GM19099 (cell line): ENCODE results near the gene SLC25A4.

ENCODE experiments used
- POLR2A ChIP-seq: IDR thresholded peaks from 3 replicates; pipeline ENCODE4 v1.6.1; 2011; ENCODE audit warnings: low read depth; ENCODE audit not compliant: insufficient read length; ENCODE audit errors: extremely low read depth

SLC25A4 gene

GRCh38 chr4:185117300-185117934, 25.6 kb upstream of the SLC25A4 start:
- TF ChIP-seq POLR2A, result no peak

DNA sequence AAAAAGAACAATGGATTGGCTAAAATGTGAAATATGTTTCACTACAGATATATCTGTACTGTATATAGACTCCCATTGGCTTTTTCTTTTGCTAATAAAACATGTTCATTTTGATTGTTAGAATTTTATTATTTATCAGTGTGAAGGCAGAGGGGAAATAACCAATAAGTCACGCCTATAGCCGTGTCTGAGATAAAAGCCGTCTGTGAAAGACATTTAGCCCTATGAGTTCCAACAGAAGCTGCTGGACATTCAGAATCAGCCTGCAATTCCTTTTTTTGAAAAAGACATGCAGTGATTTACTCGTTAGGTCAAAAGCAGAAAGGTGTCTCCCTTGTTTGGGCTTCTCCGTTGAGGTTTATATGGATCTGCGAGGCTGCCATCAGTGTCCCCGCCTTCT, 24.2 kb upstream of the SLC25A4 start:
- TF ChIP-seq POLR2A, result no peak

- TF ChIP-seq POLR2A, result no peak
Observed at GRCh38 chr4:185119927-185120630, 23.0 kb upstream of the SLC25A4 start.

DNA sequence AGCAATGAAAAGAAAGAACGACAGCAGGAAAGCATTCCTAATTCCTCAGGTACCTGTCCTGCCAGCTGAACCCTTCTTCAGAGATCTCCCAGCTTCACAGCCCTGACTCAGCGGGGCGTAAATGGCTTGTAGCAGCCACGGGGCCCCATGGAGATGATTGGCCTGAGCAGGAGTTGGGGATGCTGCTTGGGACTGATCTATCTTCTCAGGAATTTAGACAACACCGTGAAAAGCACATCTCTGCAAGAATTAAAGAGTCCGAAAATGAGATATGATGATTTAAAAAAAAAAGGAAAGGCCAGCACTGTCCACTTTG, 22.5 kb upstream of the SLC25A4 start:
- TF ChIP-seq POLR2A, result no peak

DNA sequence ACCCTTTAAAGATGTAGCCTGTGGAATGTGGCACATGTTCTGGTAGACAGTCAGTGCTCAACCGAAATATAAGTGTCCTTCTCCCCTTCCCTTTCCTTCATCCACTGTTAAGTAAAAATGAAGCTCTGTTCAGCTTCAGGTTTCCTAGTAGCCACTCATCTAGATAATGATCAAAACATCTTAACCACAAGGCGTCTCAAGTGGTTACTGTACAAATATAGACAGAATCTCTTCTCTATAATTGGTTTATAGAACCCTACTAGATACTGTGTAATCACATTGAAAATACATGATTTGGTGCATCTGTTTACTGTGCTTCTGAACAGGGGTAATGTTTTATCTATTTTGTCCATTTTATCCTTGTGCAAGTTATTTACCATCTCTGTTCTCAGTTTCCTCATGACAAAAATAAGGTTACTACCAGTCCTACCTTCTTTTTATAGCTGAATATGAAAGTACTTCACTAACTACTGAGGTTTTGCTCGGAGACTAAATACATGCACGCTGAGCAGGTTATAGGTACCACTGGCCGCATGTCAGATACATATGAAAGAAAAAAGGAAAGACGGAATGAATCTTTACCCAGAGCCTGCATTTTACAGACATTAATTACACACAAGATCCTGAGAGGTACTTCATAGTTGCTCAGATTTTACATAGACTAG, 20.3 kb upstream of the SLC25A4 start:
- no peak for TF ChIP-seq POLR2A

DNA sequence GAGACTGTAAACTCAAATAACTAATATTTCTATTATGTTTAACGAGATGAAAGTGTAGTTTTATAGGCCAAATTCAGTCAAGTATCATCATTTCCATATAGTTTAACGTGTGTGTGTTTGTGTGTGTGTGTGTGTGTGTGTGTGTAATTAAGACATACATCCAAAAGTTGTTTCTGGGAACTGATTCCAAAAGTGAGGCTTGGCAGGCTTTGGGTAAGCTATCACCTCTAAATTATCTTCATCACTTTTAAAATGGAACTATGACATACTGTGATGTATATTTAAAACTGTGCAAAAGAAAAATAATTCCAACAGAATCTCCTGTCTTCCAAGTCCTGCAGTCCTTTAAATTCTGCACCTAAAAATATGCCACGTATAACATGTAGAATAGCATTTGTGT, 19.1 kb upstream of the SLC25A4 start:
- TF ChIP-seq POLR2A, result no peak

DNA sequence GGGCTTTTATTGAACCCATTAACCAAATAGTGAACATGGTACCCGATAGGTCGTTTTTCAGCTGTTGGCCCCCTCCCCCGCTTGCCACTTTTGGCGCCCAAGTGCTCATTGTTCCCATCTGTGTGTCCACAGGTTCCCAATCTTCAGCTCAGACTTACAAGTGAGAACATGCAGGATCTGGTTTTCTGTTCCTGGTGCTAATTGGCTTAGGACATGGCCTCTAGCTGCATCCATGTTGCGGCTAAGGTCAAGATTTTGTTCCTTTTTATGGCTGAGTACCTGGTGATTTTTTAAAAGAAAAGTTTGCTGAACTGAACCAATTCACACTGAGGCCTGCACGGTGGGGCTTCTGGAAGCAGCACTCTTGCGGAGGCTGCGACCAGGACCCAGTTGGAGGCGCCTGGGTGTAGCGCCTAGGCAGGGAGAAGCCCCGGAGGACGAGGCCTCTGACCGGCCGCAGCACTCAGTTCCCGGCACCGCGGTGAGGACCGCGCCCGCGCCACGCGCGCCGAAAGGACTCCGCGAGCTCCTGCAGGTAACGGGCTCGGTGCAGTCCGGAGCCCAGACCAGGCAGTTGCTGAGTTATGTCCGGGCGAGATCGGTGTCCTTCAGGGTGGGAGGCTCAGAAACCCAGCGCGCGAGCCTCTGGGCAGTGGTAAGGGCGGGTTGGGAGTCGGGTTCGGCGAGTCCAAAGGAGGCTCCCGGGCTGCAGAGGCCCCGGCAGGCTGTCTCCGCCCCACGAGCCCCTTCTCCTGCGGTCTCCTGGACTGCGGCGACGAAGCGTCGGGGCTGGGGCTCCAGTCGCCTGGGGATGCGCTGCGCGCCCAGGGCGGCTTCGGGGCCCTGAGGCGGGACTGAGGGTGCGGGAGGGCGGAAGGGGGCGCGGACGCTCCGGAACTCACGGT, 15.8 kb upstream of the SLC25A4 start:
- TF ChIP-seq POLR2A, result no peak

DNA sequence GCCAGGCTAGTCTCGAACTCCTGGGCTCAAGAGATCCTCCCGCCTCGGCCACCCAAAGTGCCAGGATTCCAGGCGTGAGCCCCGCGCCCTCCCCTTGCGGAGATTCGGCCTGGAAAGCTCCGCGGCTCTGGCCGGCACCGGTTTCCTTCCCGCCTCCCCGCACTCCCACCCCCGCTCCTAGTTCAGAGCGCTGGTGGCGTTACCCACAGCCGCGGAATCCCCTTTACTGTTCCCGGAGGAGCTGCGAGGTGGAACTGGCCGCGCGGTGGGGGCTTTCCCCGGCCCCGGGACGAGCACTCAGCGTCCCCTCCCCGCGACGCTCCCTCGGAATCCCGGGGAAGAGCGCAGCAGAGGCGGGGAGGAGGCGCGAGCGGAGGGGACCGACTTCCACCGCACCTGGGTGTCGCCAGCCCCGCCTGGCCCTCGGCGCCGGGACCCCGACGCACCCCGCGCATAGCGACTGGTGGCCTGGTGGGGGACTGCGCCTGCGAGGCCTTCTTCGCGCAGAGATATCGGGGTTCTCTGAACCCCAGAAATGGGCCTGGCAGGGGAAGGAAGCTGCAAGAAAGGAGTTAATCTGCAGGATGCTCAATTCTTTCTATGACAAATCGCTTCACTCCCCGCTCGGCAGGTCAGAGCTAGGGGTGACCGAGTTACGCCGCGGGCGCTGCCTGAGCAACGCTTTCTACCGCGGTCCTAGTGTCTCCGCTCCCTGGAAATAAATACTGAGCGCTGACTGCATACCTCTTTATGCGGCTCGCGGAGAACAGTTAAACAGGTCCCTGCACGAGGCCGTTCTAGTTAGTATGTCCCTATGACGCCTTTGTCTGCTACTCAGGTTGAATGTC, 14.6 kb upstream of the SLC25A4 start:
- TF ChIP-seq POLR2A, result no peak

- no peak for TF ChIP-seq POLR2A
Observed at GRCh38 chr4:185134307-185134869, 8.7 kb upstream of the SLC25A4 start.

GRCh38 chr4:185137233-185137925, 5.7 kb upstream of the SLC25A4 start:
- no peak for TF ChIP-seq POLR2A

DNA sequence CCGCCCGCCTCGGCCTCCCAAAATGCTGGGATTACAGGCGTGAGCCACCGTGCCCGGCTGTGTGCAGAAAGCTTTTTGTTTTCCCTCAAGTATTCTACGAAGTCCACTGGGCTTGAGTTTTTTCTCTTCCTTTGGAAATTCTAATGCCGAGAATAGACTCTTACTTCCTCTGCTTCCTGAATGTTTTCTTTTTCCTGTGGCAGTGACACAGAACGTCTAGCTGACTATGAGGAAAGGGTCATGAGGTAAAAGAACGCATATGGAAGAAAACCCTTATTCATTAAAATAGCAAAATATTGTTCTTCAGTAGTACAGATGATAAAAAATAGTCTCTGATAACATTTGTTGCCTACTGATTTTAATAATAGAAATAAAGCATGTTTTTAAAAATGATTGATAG, 4.9 kb upstream of the SLC25A4 start:
- no peak for TF ChIP-seq POLR2A

- TF ChIP-seq POLR2A, result no peak
Observed at GRCh38 chr4:185139736-185140135, 3.3 kb upstream of the SLC25A4 start.

DNA sequence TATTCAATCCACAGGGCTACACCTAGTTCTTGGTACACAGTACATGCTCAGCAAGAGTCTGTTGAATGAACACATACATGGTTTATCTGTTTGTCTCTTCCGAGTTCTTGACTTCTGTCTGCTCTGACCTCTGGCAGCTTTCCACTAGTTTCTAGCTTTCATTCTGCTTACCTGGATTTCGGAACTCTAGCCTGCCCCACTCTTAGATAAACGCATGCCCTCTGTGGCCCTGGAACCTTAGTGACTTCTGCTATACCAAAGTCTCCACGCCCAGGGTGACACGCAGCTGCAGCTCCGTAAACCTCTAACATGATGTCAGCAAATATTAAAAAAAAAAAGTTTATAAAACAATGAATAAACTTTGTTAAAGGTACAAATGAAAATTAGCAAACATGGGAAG, 1.3 kb upstream of the SLC25A4 start:
- TF ChIP-seq POLR2A, result no peak

- no peak for TF ChIP-seq POLR2A
Observed at GRCh38 chr4:185142564-185142911, 528 bp upstream of the SLC25A4 start.
